GM21786 (cell line): ENCODE measurements around the gene ANKRD63.

Experiments
- ATAC-seq: cut with Tn5 transposase; IDR thresholded peaks from one replicate; pipeline ENCODE4 v1.9.1; 2021; ENCODE audit not compliant: unreplicated experiment

ANKRD63 gene

GRCh38 chr15:40313531-40314398 is 30.9 kb upstream of the ANKRD63 start:
- no peak for ATAC-seq

GRCh38 chr15:40312370-40313158 is 29.7 kb upstream of the ANKRD63 start:
- ATAC-seq, result no peak

- no peak for ATAC-seq
Measured at GRCh38 chr15:40310993-40311392, 28.1 kb upstream of the ANKRD63 start.

- no peak for ATAC-seq
Measured at GRCh38 chr15:40310001-40310959, 27.4 kb upstream of the ANKRD63 start.

- ATAC-seq, result no peak
Measured at GRCh38 chr15:40309344-40309862, 26.5 kb upstream of the ANKRD63 start.

GRCh38 chr15:40307421-40308211 is 24.8 kb upstream of the ANKRD63 start, which contains the start of gene PLCB2:
TSS of gene PLCB2 (minus strand) at chr15:40307935. CDS start at chr15:40307672, 263 bp downstream.
- ATAC-seq, result peak; percentile 54

GRCh38 chr15:40306908-40307307 is 24.0 kb upstream of the ANKRD63 start:
- ATAC-seq, result no peak

GRCh38 chr15:40306371-40306770 is 23.5 kb upstream of the ANKRD63 start:
- ATAC-seq, result no peak

GRCh38 chr15:40305281-40305680 is 22.4 kb upstream of the ANKRD63 start:
- ATAC-seq, result no peak

- no peak for ATAC-seq
Measured at GRCh38 chr15:40303576-40303975, 20.7 kb upstream of the ANKRD63 start.

- no peak for ATAC-seq
Measured at GRCh38 chr15:40302981-40303380, 20.1 kb upstream of the ANKRD63 start.

GRCh38 chr15:40302288-40302886 is 19.5 kb upstream of the ANKRD63 start:
- ATAC-seq, result no peak

GRCh38 chr15:40301467-40302179 is 18.8 kb upstream of the ANKRD63 start:
- no peak for ATAC-seq

GRCh38 chr15:40300771-40301170 is 17.9 kb upstream of the ANKRD63 start:
- no peak for ATAC-seq

GRCh38 chr15:40300367-40300766 is 17.5 kb upstream of the ANKRD63 start:
- ATAC-seq, result no peak

- no peak for ATAC-seq
Measured at GRCh38 chr15:40298216-40298935, 15.5 kb upstream of the ANKRD63 start.

GRCh38 chr15:40297356-40297755 is 14.5 kb upstream of the ANKRD63 start:
- ATAC-seq, result no peak

- ATAC-seq, result no peak
Measured at GRCh38 chr15:40296561-40297230, 13.8 kb upstream of the ANKRD63 start.
